ENCODE measurements around the gene PHC1. TPM values are rescaled to one million over a fixed set of nuclear protein-coding genes. Genes with fewer than 3 reads are reported as not detected.

PHC1 gene
- polyA plus RNA-seq, 1 donor (not counting 4 experiments of a cell fraction or from before 2014, with no cell fraction given), result 11.0 TPM

GRCh38 chr12:8946733-8947132, 32.4 kb downstream of the PHC1 start:
- no peak overlapping the region for H3K9ac ChIP-seq (ENCODE audit: control insufficient read depth, extremely low read depth, insufficient read depth, low read length)
- FAIRE-seq, result no peak
- DNase-seq (ENCODE audit: low read depth, low spot score), result no peak
- H3K36me3 ChIP-seq (ENCODE audit: control insufficient read depth in 2 of 2, extremely low read depth in 1 of 2, insufficient read depth in 2 of 2, low read length in 2 of 2), result peaks cover 28 to 29% of the 10 kb centered on the region in 2 experiments
- H2AFZ ChIP-seq (ENCODE audit: control insufficient read depth, low read length), result no peak overlapping the region
- no peak overlapping the region for H3K4me3 ChIP-seq (ENCODE audit: control insufficient read depth in 2 of 3, extremely low read depth in 1 of 3, insufficient read depth in 2 of 3, low read depth in 1 of 3, low read length in 3 of 3)
- H3K9me1 ChIP-seq (ENCODE audit: control insufficient read depth, extremely low read depth, insufficient read depth, low read length), result no peaks in the 10 kb centered on the region
- H3K4me2 ChIP-seq (ENCODE audit: control insufficient read depth, extremely low read depth, insufficient read depth, low read depth, low read length), result no peak overlapping the region
- H3K79me2 ChIP-seq (ENCODE audit: control insufficient read depth, insufficient read depth, low read length), result peaks cover 39% of the 10 kb centered on the region
- dilution Hi-C loops (cut with MboI; ENCODE audit: extremely low pct_ligation_motif_present, low sequenced_read_pairs), result no loop called here
- peaks cover 13% of the 10 kb centered on the region for H3K4me1 ChIP-seq (ENCODE audit: control insufficient read depth, extremely low read depth, insufficient read depth, low read length)
- no peak for TF ChIP-seq EZH2 (IDR thresholded peaks at IDR 0.05; ENCODE audit: low read length)
- TF ChIP-seq, protein P1, sequence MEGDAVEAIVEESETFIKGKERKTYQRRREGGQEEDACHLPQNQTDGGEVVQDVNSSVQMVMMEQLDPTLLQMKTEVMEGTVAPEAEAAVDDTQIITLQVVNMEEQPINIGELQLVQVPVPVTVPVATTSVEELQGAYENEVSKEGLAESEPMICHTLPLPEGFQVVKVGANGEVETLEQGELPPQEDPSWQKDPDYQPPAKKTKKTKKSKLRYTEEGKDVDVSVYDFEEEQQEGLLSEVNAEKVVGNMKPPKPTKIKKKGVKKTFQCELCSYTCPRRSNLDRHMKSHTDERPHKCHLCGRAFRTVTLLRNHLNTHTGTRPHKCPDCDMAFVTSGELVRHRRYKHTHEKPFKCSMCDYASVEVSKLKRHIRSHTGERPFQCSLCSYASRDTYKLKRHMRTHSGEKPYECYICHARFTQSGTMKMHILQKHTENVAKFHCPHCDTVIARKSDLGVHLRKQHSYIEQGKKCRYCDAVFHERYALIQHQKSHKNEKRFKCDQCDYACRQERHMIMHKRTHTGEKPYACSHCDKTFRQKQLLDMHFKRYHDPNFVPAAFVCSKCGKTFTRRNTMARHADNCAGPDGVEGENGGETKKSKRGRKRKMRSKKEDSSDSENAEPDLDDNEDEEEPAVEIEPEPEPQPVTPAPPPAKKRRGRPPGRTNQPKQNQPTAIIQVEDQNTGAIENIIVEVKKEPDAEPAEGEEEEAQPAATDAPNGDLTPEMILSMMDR (optimal IDR thresholded peaks at IDR 0.05 in 1 of 3, IDR thresholded peaks at IDR 0.05 in 1 of 3, conservative IDR thresholded peaks at IDR 0.05 in 1 of 3; ENCODE audit: extremely low read depth in 1 of 3, insufficient read depth in 2 of 3, low read length in 3 of 3), result no peak
- no peak overlapping the region for H3K27ac ChIP-seq (ENCODE audit: control insufficient read depth, insufficient read depth, low read length)
- no peaks in the 10 kb centered on the region for H4K20me1 ChIP-seq (ENCODE audit: control insufficient read depth, extremely low read depth, insufficient read depth, low read length)
- no peaks in the 10 kb centered on the region for H3K9me3 ChIP-seq (ENCODE audit: control insufficient read depth, low read depth, low read length)
- H3K27me3 ChIP-seq (ENCODE audit: control insufficient read depth, extremely low read depth, insufficient read depth, low read length), result no peaks in the 10 kb centered on the region

- no peaks in the 10 kb centered on the region for H3K9me3 ChIP-seq (ENCODE audit: control insufficient read depth, low read depth, low read length)
- H3K27ac ChIP-seq (ENCODE audit: control insufficient read depth, insufficient read depth, low read length), result no peak overlapping the region
- no peak overlapping the region for H3K9ac ChIP-seq (ENCODE audit: control insufficient read depth, extremely low read depth, insufficient read depth, low read length)
- no peak for FAIRE-seq
- H4K20me1 ChIP-seq (ENCODE audit: control insufficient read depth, extremely low read depth, insufficient read depth, low read length), result no peaks in the 10 kb centered on the region
- H3K4me1 ChIP-seq (ENCODE audit: control insufficient read depth, extremely low read depth, insufficient read depth, low read length), result peaks cover 13% of the 10 kb centered on the region
- no peaks in the 10 kb centered on the region for H3K27me3 ChIP-seq (ENCODE audit: control insufficient read depth, extremely low read depth, insufficient read depth, low read length)
- H3K9me1 ChIP-seq (ENCODE audit: control insufficient read depth, extremely low read depth, insufficient read depth, low read length), result no peaks in the 10 kb centered on the region
- peaks cover 21 to 22% of the 10 kb centered on the region in 2 experiments for H3K36me3 ChIP-seq (ENCODE audit: control insufficient read depth in 2 of 2, extremely low read depth in 1 of 2, insufficient read depth in 2 of 2, low read length in 2 of 2)
- peak overlapping the region; percentile 94 for H3K4me2 ChIP-seq (ENCODE audit: control insufficient read depth, extremely low read depth, insufficient read depth, low read depth, low read length)
- dilution Hi-C loops (cut with MboI; ENCODE audit: extremely low pct_ligation_motif_present, low sequenced_read_pairs), result no loop called here
- TF ChIP-seq, protein P1 (optimal IDR thresholded peaks at IDR 0.05 in 1 of 3, IDR thresholded peaks at IDR 0.05 in 1 of 3, conservative IDR thresholded peaks at IDR 0.05 in 1 of 3; ENCODE audit: extremely low read depth in 1 of 3, insufficient read depth in 2 of 3, low read length in 3 of 3), result no peak
- TF ChIP-seq EZH2 (IDR thresholded peaks at IDR 0.05; ENCODE audit: low read length), result no peak
- H3K4me3 ChIP-seq (ENCODE audit: control insufficient read depth in 2 of 3, extremely low read depth in 1 of 3, insufficient read depth in 2 of 3, low read depth in 1 of 3, low read length in 3 of 3), result peak overlapping the region in 2 of 3 experiments; percentile 98 to 99
- no peak overlapping the region for H2AFZ ChIP-seq (ENCODE audit: control insufficient read depth, low read length)
- peaks cover 39% of the 10 kb centered on the region for H3K79me2 ChIP-seq (ENCODE audit: control insufficient read depth, insufficient read depth, low read length)
- no peak for DNase-seq (ENCODE audit: low read depth, low spot score)
Measured at GRCh38 chr12:8947737-8948136, 33.4 kb downstream of the PHC1 start.

All from keratinocyte (primary cell).